Activated CD8-positive, alpha-beta memory T cell treated with anti-CD3 and anti-CD28 coated beads for 4 hours (primary cell): ENCODE data around the gene WFDC8.
"Not testable (repeated sequence)": the region's sequence is repeated elsewhere in the genome, so short reads cannot be mapped to it uniquely, and the experiment has no call there.

ENCODE experiments used
- DNase-seq, 2 donors: peaks; one replicate each; pipeline ENCODE4 v3.0.0-alpha.2; 2020; ENCODE audit warnings: low read depth in 2 of 2

The WFDC8 gene

DNA sequence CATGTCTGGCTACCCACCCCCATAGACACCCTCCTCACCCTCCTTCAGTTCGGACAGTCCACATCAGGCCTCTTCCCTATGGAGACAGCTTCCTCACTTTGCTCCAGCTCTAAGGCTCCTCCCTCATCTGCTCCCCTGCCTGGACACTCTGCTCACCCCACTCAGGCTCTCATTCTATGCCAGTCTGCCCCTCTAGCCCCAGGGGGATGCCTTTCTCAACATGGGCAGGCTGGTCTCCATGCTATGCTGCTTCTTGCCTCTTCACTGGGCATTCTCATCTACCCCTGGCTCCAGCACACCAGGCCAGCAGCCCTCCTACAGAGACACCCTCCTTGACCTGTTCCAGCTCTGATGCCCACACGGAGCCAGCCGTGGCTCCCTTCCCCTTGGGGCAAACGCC, at the start of gene WFDC8:
TSS of gene WFDC8 (minus strand) at position 101 of the 400 bp plus-strand sequence. CDS start at position 64, 37 bp downstream.
- no peak for DNase-seq

DNA sequence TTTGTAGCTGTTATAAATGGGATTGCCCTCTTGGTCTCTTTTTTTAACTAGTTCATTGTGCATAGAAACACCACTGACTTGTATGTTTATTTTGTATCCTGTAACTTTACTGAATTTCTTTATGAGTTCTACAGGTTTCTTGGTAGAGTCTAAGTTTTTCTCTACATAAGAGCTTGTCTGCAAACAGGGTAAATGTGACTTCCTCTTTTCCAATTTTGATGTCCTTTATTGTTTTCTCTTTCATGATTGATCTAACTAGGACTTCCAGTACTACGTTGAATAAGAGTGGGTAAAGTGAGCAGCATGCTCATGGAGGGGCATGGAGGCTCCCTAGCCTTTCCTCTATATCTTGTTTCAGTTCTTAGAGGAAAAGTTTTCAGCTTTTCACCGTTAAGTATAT, 47.5 kb upstream of the WFDC8 start:
- no peak for DNase-seq

DNA sequence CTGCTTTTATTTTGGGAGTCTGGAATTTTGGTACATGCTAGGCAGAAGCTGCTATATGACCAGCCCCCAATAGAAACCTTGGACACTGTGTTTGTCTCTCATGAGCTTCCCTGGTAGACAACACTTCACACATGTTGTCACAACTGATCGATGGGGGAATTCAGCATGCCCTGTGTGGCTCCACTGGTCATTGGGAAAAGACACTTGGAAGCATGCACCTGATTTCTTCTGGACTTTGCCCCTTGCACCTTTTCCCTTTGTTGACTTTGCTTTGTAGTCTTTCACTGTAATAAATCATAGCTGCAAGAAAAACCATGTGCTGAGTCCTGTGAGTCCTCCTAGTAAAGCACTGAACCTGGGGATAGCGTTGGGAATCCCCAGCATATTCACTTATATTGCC, 42.5 kb upstream of the WFDC8 start:
- no peak for DNase-seq

DNA sequence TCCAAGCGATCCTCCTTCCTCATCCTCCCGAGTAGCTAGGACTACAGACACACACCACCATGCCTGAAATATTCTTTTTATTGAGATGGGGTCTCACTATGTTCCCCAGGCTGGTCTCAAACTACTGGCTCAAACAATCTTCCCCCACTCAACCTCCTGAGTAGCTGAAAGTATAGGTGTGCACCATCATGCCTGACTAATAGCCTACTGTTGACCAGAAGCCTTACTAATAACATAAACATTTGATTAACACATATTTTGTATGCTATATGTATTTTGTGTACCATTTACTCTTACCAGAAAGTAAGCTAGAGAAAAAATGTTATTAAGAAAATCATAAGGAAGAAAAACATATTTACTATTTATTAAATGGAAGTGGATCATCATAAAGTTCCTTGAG, 38.5 kb upstream of the WFDC8 start:
- no peak for DNase-seq

DNA sequence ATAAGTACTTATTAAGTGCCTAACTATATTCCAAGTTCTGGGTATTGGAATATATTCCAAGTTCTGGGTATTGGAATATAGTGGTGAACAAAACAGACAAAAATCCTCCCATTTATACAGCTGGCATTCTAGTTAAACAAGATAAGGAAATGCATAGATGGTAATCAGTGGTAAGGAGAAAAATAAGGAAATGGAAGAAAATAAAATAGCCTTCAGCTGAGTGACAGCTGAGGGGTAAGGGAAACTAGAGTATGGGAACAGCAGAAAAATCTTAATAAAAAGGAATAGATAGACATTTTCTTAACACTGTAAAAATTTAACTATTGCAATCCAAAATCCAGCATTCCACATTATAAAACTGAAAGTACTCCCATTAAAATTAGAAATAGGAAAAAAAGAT, 33.2 kb upstream of the WFDC8 start:
- DNase-seq: no peak

DNA sequence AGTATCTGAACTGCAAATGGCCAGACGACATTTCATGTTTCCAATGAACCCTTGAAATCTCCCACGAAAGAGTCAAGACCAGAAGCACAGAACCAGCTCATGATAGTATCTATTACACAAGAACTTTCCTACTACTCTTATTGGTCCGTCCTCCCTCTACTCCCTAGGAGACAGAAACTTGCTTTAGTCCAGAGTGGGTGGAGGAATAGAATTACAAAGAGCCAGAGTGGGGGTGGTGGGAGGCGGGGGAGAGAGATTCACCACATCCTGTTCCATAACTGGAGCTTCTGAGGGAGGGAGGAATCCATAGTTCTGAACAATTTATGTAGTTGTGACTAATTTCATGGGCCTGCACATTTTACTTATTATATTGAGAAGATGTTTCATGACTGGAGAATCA, 32.0 kb upstream of the WFDC8 start:
- no peak for DNase-seq

DNA sequence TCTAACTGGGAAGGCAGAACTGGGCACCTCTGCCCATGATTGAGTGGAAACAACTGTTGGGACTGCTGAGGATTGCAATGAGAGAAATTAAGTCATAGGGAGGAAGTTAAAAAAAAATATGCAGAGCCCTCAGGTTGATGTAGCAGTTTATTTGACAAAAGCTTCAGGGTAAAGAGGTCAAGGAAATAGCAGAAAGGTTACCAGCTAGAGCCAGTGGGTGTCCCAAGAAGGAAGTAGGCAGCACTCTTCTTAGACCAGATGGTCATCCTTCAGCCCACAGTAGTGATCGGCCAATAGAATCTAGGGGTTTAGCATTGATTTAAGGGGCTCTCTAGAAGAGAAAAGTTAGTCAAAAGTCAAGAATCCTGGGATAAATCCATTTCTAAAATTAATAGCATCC, 28.7 kb upstream of the WFDC8 start:
- no peak for DNase-seq

DNA sequence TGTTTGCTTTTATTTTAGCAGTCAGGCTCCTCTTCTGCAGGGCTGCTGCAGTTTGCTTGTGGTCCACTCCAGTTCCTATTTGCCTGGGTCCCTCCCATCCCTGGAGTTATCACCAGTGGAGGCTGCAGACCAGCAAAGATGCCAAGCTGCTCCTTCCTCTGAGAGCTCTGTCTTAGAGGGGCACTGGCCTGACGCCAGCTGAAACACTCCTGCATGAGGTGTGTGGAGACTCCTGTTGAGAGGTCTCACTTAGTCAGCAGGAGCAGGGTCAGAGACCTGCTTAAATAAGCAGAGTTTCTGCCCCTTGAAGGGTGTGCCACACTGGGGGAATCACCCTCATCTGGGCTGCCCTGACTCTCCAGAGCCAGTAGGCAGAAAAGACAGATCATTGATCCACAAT, 16.2 kb upstream of the WFDC8 start:
- no peak for DNase-seq

DNA sequence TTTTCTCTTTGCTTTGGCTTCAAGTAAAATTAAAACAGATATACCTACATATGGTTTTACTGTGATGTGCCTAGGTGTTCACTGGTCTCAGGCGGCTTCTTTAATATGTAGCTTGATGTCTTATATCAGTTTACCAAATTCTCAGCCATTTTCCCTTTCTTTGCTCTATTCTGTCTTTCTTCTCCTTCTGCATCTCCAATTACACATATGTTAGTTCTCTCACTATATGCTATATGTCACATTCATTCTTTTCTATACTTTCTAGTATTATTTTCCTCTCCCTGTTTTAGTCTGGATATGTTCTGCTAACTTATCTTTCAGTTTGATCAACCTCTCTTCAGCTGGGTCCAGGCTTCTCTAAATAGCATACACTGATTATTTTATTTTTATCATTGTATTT, 14.4 kb upstream of the WFDC8 start:
- DNase-seq: no peak

DNA sequence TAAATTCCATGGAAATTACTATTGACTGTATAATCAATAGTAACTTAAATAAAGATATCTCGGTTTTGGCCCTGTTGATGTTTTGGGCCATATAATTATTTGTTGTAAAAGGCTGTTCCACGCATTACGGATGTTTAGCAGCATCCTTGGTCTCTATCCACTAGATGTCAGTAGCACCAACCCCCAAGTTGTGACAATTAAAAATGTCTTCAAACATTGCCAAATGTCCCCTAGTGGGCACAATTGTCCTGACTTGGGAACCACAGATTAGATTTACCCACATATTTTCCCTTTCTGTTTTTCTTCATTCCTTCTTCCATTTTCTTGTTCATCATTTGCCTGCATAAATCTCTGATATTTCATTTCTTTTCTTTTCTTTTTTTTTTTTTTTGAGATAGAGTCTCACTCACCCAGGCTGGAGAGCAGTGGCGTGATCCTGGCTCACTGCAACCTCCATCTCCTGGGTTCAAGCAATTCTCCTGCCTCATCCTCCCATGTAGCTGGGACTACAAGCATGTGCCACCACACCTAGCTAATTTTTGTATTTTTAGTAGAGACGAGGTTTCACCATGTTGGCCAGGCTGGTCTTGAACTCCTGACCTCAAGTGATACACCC, 13.6 kb upstream of the WFDC8 start:
- no peak for DNase-seq

DNA sequence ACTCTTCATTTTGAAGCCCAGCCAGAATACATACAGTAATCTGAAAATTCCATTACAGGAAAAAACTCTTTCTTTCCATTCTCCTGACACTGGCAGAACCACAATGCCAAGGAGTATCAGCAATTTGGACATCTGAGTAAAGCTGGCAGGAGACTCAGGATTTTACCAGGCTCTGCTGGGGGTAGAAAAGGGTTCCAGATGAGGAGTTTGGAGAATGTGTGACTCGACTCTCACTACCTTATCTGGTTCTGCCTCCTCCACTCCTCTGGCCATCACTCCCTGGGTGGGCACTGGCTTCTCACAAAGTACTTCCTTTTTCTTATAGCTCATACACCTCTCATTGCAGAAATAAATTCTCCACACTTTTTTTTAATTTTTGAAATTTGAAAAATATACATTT, 10.6 kb upstream of the WFDC8 start:
- DNase-seq: no peak

DNA sequence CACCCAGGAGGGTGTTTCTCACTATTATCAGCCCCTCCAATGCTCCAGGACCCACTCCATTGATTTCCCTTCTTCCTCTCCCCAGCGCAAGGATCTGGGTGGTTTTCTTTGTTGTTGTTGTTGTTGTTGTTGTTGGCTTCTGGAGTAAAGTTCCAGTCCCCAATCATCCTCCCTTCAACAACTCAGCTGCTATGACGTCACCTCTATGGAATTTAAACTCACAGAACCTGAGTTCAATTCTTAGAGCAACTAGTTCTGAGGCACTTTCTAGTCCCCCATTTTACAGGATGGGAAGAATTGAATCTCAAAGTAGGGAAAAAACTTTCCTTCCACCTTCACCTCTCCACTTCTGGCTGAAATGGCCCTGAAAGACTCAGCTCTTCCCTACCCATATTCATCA, 9.7 kb upstream of the WFDC8 start:
- no peak for DNase-seq

DNA sequence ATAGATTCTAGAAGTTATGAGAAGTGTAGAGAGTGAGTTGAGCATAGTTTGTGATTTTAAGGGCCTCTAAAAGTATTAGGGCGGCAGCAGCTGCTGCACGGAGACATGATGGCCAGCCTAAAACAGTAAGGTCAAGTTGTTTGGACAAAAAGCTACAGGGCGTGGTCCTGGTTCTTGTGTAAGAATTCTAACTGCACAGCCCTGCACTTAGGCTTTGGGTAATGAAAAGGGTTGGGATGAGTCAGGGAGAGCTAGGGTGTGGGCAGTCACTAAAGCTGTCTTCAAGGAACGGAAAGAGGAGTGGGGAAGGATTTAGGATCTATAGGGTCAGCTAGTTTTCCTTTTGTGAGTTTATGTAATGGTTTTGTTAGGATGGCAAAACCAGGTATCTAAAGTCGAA, 6.9 kb upstream of the WFDC8 start:
- not testable (repeated sequence) for DNase-seq

DNA sequence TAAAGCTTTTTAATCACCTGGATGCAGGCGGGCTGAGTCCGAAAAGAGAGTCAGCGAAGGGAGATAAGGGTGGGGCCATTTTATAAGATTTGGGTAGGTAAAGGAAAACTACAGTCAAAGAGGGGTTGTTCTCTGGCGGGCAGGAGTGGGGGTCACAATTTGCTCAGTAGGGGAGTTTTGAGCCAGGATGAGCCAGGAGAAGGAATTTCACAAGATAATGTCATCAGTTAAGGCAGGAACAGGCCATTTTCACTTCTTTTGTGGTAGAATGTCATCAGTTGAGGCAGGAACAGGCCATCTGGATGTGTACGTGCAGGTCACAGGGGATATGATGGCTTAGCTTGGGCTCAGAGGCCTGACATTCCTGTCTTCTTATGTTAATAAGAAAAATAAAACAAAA, 5.2 kb upstream of the WFDC8 start:
- not testable (repeated sequence) for DNase-seq

DNA sequence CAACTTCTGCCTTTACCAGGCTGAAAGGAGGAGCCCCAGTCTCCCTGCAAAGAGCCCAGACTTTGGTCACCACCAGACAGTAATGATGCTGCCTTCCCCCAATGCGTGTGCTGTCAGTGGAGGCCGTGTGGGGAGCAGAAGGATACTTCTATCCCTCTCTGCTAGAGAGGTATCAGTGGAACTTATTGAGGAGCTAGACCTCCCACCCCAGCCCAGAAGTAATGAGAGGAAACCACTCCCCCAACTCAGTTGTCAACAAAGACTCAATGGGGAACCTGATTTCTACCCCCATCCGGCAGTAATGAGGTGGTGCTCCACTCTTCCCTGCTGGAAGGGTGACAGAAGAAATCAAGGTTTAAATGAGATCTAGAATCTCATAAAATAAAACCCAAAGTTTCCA, 4.4 kb upstream of the WFDC8 start:
- no peak for DNase-seq

DNA sequence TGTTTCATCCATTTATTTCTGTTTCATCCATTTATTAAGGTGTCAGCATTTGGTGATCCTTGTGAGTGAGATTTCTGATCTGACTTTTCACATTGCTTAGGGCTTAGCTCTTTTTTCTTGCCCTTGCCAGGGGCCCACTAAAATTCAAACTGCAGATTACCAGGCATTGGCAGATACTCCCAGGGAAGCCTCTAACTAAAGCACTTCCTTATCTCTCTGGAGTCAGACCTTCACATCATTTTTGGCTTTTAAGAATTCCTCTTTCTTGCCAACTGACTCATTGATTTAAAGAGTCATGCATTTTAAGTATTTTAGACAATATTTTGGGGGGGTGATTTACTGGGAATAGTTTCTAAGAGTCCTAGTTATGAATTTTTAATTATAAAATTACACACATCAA, 2.6 kb upstream of the WFDC8 start:
- DNase-seq: no peak

DNA sequence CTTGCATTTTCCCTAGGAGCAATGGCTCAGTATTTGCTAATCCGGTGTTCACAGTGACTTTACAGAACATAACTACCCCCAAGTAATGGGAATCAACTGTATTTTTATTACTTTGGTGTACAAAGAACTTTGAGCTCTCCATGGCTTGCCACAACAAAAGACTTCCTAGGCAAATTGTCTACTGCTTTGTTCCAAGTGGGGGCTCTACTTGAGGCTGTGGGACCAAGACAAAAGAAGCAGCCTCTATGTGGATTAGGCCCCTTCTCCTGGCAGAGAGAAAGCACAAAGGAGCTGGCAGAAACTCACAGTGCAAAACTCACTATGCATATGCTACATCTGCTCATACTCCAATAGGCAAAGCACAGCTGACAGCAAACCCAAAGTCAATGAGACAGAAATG, 853 bp downstream of the WFDC8 start:
- DNase-seq: no peak

DNA sequence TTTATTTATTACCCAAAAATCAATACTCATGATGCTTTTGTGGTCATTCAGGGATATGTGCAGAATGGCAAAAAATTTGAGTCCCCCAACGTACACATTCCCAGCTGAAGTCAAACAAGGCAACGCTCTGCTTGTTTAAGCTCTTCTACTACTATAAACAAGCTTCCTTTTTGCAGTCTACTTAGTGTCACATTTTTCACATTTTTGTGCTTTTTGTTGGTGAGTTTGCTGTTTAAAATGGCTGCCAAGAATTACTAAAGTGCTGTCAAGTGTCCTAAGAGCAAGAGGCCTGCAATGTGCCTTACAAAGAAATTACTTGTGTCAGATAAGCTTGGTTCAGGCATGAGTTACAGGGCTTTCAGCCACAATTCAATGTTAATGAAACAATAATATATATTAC, 2.1 kb downstream of the WFDC8 start:
- no peak for DNase-seq

DNA sequence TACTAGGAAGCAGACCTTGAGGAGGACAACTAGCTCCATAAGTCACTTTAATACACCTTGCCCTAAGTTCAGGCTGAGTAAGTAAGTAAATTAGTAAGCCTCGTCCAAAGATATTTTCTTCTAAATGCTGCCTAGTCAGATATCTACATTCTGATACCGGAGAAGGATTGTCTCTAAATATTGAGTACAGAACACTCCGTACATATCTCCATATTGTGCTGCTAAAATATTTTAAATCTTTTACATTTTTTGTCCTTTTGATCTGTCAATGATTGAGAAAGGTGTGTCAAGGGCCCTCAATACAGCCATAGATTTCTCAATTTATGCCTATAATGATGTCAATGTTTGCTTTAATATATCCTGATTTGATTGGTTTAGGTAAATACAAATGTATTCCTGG, 3.2 kb downstream of the WFDC8 start:
- DNase-seq: no peak

DNA sequence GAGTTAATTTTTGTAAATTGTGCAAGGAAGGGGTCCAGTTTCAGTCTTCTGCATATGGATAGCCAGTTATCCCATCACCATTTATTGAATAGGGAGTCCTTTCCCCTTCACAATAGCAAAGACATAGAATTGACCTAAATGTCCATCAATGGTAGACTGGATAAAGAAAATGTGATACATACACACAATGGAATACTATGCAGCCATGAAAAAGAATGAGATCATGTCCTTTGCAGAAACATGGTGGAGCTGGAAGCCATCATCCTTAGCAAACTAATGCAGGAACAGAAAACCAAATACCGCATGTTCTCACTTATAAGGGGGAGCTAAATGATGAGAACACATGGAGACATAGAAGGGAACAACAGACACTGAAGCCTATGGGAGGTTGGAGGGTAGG, 9.4 kb downstream of the WFDC8 start:
- not testable (repeated sequence) for DNase-seq

DNA sequence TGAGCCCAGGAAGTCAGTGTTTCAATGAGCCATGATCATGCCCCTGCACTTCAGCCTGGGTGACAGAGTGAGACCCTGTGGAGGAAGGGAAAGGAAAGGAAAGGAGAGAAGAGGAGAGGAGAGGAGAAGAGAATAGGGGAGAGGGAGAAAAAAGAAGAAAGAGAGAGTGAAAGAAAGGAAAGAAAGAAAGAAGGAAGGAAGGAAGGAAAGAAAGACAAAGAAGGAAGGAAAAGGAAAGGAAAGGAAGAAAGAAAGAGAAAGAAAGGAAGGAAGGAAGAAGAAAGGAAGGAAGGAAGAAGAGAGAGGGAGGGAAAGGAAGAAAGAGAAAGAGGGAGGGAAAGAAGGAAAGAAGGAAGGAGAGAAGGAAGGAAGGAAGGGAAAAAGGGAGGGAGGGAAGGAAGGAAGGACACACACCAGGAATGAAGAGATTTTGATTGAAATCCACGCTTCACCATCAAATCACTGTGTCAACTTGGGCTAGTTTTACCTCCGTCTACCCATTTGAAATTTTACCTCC, 14.3 kb downstream of the WFDC8 start:
- no peak for DNase-seq

DNA sequence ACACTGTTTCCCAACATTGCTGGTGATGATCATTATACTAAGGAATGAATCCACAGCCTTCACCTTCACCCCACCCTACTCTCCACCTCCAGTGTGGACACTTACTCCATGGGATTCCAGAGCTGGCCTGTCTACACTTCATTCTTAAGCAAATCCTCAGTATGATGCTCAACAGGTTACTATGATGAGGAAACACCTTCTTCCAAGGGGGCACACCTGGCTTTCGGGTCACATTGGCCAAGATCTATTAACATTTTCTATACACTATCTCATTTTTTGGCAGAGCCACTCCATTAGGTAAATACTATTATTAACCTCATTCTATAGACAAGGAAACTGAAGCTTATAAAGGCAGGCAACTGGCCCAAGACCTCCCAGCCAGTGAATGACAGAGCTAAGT, 23.9 kb downstream of the WFDC8 start:
- DNase-seq: no peak

DNA sequence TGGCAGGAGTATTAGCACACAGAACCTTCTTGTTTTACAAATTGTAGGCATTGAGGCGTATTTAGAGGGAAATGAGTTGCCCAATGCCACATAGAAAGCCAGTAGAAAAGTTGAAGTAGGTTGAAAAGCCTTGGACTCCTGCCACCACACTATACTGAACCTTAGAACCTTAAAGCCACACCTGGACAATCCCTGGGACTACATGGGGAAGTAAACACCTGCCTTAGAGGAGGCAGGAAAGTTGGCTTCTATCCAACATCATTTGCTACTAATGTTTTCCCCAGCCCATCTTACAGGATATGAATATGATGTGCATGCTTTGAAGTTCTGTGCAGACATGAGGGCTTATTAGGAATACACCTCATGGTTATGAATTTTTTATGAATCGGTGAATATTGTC, 26.6 kb downstream of the WFDC8 start:
- no peak for DNase-seq

DNA sequence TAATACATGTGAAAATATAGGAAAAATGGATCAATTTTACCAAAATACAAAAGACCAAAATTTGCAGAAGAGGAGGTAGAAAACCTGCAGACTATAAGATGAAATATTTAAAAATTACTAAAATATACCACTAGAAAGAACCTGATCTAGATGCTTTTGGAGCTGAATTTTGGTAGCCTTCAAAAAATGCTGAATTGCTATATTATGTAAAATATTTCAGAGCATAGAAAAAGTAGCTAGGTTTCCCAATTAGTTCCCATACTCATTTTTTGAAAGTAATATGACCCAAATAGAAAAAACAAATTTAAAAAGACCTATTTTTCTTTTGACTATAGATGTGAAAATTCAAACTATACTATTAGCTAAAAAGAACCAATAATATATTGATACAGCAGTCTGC, 28.3 kb downstream of the WFDC8 start:
- no peak for DNase-seq
